Measurements from ENCODE around the gene TMEM175.

TMEM175 gene

DNA sequence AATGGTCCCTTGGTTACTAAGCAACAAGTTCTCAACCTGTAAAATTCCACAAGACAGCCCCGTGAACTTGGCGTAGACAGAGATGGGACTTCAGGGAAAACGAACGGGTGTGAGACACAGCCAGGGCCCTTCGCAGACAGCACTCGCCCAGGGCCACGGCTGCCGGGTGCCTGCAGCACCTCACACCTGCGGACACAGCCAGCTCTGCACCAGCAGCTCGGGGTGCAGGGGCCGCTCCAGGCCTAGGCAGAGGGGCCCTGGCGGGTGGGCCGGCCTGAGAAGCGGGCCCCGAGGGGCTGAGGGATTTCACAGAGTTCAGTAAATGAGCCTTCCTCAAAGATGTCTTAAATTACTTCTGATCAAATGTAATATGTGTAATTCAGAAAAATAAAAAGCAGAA is 34.1 kb upstream of the TMEM175 start:
- TF ChIP-seq, protein P1, sequence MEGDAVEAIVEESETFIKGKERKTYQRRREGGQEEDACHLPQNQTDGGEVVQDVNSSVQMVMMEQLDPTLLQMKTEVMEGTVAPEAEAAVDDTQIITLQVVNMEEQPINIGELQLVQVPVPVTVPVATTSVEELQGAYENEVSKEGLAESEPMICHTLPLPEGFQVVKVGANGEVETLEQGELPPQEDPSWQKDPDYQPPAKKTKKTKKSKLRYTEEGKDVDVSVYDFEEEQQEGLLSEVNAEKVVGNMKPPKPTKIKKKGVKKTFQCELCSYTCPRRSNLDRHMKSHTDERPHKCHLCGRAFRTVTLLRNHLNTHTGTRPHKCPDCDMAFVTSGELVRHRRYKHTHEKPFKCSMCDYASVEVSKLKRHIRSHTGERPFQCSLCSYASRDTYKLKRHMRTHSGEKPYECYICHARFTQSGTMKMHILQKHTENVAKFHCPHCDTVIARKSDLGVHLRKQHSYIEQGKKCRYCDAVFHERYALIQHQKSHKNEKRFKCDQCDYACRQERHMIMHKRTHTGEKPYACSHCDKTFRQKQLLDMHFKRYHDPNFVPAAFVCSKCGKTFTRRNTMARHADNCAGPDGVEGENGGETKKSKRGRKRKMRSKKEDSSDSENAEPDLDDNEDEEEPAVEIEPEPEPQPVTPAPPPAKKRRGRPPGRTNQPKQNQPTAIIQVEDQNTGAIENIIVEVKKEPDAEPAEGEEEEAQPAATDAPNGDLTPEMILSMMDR (IDR thresholded peaks at IDR 0.05; ENCODE audit: control extremely low read depth, extremely low read depth, low read depth, missing control alignments) = no peak
- POLR2A ChIA-PET = no interaction called here
- no peak for DNase-seq (ENCODE audit: extremely low spot score)
- CTCF ChIA-PET = interaction anchor here (0.9 to 1.1 kb wide), 3 partner anchors 16 to 89 kb away, joined by 3 to 4 read pairs (median 3); partner anchors contain the start of gene IDUA

DNA sequence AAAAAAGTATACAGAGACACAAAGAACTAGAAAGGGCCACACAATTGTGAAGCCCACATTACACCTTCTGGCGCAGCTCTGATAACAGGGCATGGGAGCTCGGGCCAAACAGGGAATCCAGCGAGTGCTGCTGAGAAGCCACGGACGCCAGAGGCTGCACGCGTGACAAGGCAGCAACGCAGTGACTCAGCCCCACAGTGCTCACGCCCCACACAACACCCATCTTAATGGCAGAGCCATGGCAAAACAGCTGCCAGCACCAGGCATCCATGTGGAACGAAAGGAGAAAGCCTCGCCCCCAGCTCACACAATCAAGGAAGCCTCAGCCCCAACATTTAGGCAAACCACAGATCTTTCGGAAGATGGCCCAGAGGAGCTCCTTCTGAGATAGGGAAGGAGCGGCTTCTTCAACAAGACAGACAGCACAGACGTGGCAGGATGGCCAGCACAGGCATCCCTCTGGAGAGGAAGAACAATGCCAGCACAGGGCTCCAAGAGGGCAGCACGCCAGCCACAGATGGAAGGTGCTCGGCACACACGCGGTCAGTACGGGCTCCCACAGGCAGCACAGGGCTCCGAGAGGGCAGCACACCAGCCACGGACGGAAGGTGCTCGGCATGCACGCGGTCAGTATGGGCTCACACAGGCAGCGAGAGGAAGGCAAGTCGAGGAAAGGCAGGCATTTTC is 33.2 kb upstream of the TMEM175 start:
- POLR2A ChIA-PET = no interaction called here
- TF ChIP-seq, protein P1 (IDR thresholded peaks at IDR 0.05; ENCODE audit: control extremely low read depth, extremely low read depth, low read depth, missing control alignments) = no peak

GRCh38 chr4:899556-899906 is 32.7 kb upstream of the TMEM175 start:
- DNase-seq (ENCODE audit: extremely low spot score) = no peak
- ChIA-PET CTCF (no interaction called here), POLR2A (no interaction called here)
- TF ChIP-seq, protein P1 (IDR thresholded peaks at IDR 0.05; ENCODE audit: control extremely low read depth, extremely low read depth, low read depth, missing control alignments) = no peak

More for the DNA sequence above, 33.2 kb upstream of the TMEM175 start:
- CTCF ChIA-PET = no interaction called here
- DNase-seq (ENCODE audit: extremely low spot score) = no peak

- POLR2A ChIA-PET = no interaction called here
- no peak for DNase-seq (ENCODE audit: extremely low spot score)
- CTCF ChIA-PET = no interaction called here
These were observed 32.2 kb upstream of the TMEM175 start for GRCh38 chr4:900073-900472.

DNA sequence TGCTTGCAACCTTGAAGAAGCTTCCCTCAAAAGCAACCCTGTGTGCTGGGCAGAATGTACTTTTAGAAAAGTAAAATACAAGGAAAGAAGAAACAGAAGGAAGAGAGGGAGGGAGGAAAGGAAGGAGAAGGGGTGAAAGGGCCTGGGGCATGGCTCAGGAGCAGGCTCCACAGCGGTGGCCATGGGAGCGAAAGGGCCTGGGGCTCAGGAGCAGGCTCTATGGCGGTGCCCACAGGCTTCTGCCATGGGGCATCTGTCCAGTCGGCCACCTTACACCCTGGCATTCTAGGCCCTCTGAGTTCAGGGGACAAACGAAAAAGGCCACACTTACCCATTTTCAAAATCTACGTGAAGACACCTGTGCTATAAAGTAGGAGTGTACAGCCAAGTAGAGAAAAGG is 31.5 kb upstream of the TMEM175 start:
- DNase-seq (ENCODE audit: extremely low spot score) = no peak
- TF ChIP-seq, protein P1 (IDR thresholded peaks at IDR 0.05; ENCODE audit: control extremely low read depth, extremely low read depth, low read depth, missing control alignments) = no peak
- ChIA-PET CTCF (interaction anchor here (1.6 kb wide), 1 partner anchor 34 kb away, joined by 4 read pairs; no protein-coding TSS in a partner anchor), POLR2A (no interaction called here)

More at GRCh38 chr4:900073-900472, 32.2 kb upstream of the TMEM175 start:
- TF ChIP-seq, protein P1 (IDR thresholded peaks at IDR 0.05; ENCODE audit: control extremely low read depth, extremely low read depth, low read depth, missing control alignments) = no peak

DNA sequence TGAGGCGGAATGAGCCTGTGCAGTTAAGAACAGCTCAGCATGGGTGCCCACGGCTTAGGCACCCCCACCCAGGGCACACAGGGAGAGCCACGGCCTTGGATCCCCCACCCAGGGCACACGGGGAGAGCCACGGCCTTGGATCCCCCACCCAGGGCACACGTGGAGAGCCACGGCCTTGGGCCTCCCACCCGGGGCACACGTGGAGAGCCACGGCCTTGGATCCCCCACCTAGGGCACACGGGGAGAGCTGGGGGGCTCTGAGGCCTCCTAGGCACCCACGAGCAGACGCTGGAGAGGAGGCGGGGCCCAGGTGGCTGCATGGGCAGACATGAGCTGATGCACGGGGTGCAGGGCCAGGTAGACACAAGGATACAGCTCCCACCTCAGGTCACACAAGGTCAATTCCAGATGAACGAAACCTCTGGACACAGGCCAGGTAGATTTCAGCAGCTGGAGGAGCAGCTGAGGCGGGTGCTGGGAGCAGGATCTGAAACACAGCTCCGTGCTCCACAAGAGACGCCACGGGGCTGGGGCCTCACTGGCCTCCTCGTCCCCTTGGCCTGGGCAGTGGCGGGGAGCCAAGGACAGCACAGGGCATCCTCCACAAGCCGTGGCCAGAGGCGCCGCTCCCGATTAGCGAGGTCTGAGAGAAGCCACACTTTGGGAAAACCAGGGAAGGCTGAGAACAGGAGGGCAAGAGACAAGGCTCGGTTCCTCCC is 30.9 kb upstream of the TMEM175 start:
- CTCF ChIA-PET = interaction anchor here (1.6 to 2.3 kb wide), 2 partner anchors 10 to 33 kb away, joined by 4 to 7 read pairs; no protein-coding TSS in a partner anchor
- no peak for DNase-seq (ENCODE audit: extremely low spot score)

More for the DNA sequence above, 30.9 kb upstream of the TMEM175 start:
- POLR2A ChIA-PET = no interaction called here
- TF ChIP-seq, protein P1 (IDR thresholded peaks at IDR 0.05; ENCODE audit: control extremely low read depth, extremely low read depth, low read depth, missing control alignments) = no peak
